MCF 10A (cell line): ENCODE data around the gene TMEM97. TPM values are rescaled to one million over a fixed set of nuclear protein-coding genes. Genes with fewer than 3 reads are reported as not detected.

ENCODE experiments used
- BruUV-seq: library from RNA; stranded (reverse); fragments of 400-500 nt; replicated peaks from 2 replicates; lab custom pipeline; 2021; lab: Mats Ljungman, UMichigan
- CTCF ChIA-PET: fragments of 300-600 bp; sonication (Branson Sonifier 250); formaldehyde crosslinking; extraction: SDS; loops from one replicate; lab custom pipeline; 2021; ENCODE audit warnings: antibody characterized with exemption, inconsistent platforms; lab: Yijun Ruan, JAX
- POLR2A ChIA-PET: fragments of 300-600, 350-650 bp; sonication (Branson Sonifier 250); formaldehyde crosslinking; extraction: SDS; loops from one replicate; lab custom pipeline; 2020; ENCODE audit warnings: antibody characterized with exemption, inconsistent platforms; lab: Yijun Ruan, JAX
- DNase-seq: peaks from one replicate; pipeline ENCODE4 v3.0.0-alpha.2; 2018; ENCODE audit not compliant: unreplicated experiment
- H3K27ac Mint-ChIP-seq: one replicate; pipeline ENCODE4 v1.8.0; 2022; ENCODE audit warnings: mild to moderate bottlenecking, low read depth, mixed read lengths; ENCODE audit not compliant: unreplicated experiment
- H3K27me3 Mint-ChIP-seq: one replicate; pipeline ENCODE4 v1.8.0; 2022; ENCODE audit warnings: mixed read lengths; ENCODE audit not compliant: insufficient read depth, unreplicated experiment
- H3K36me3 Mint-ChIP-seq: one replicate; pipeline ENCODE4 v1.8.0; 2022; ENCODE audit warnings: mild to moderate bottlenecking, moderate library complexity, mixed read lengths; ENCODE audit not compliant: insufficient read depth, unreplicated experiment
- H3K4me1 Mint-ChIP-seq: one replicate; pipeline ENCODE4 v1.8.0; 2022; ENCODE audit warnings: mixed read lengths; ENCODE audit not compliant: insufficient read depth, unreplicated experiment
- H3K4me3 Mint-ChIP-seq: one replicate; pipeline ENCODE4 v1.8.0; 2022; ENCODE audit warnings: mild to moderate bottlenecking, moderate library complexity, mixed read lengths; ENCODE audit not compliant: unreplicated experiment
- H3K9me3 Mint-ChIP-seq: one replicate; pipeline ENCODE4 v1.8.0; 2022; ENCODE audit warnings: mixed read lengths; ENCODE audit not compliant: unreplicated experiment
- intact Hi-C: fragments of 100-400 bp; cut with micrococcal nuclease; formaldehyde crosslinking; loops from 2 replicates; pipeline ENCODE4 v1.14.1; 2022
- total RNA-seq: library from RNA; stranded (reverse); gene quantifications from 2 replicates; pipeline ENCODE4 v1.2.3, GENCODE V29; 2022
- TF ChIP-seq, protein P1 (sequence below): fragments of 200-600 bp; IDR thresholded peaks from one replicate; pipeline ENCODE4 v1.8.0; 2022; ENCODE audit warnings: antibody characterized with exemption, mild to moderate bottlenecking; ENCODE audit not compliant: unreplicated experiment

The TMEM97 gene
- total RNA-seq, 1 experiment from 2014 or later: 12.1 TPM

DNA sequence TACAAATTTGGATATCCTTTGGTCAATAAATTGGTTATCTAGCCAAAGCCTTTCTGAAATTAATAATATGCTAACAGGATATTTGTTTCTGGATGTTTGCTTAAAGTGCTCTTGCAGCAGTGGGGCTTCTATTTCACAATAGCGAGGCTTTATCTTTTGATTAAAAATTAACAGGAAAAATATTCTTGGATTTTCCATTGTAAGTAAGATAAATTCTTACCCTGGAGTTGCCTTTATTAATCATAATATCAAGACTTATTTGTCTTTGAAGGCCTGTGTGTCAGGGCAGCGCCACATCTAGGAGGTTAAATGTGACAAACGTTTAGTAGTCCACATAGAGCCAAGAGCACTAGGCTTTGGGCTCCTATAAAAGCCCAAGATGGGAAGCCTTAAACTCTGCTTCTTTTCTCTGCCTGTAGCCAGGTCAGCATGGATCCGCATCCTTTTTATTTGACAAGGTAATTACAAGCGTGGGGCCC is 5.3 kb downstream of the TMEM97 start:
- TF ChIP-seq, protein P1, sequence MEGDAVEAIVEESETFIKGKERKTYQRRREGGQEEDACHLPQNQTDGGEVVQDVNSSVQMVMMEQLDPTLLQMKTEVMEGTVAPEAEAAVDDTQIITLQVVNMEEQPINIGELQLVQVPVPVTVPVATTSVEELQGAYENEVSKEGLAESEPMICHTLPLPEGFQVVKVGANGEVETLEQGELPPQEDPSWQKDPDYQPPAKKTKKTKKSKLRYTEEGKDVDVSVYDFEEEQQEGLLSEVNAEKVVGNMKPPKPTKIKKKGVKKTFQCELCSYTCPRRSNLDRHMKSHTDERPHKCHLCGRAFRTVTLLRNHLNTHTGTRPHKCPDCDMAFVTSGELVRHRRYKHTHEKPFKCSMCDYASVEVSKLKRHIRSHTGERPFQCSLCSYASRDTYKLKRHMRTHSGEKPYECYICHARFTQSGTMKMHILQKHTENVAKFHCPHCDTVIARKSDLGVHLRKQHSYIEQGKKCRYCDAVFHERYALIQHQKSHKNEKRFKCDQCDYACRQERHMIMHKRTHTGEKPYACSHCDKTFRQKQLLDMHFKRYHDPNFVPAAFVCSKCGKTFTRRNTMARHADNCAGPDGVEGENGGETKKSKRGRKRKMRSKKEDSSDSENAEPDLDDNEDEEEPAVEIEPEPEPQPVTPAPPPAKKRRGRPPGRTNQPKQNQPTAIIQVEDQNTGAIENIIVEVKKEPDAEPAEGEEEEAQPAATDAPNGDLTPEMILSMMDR: no peak
- Mint-ChIP-seq H3K27me3 (no peaks in the 10 kb centered on the region), H3K36me3 (peaks cover 34% of the 10 kb centered on the region), H3K27ac (no peak overlapping the region), H3K4me1 (peaks cover 29% of the 10 kb centered on the region), H3K9me3 (no peaks in the 10 kb centered on the region), H3K4me3 (no peak overlapping the region)
- CTCF ChIA-PET: interaction anchor here (0.7 to 0.9 kb wide), 2 partner anchors 90 to 92 kb away, joined by 3 read pairs; no protein-coding TSS in a partner anchor
- BruUV-seq: no TSS peak
- intact Hi-C loops: loop anchor here (5.0 kb wide), 1 partner anchor 87 kb away; no protein-coding TSS in a partner anchor
- DNase-seq: no peak
- POLR2A ChIA-PET: no interaction called here

DNA sequence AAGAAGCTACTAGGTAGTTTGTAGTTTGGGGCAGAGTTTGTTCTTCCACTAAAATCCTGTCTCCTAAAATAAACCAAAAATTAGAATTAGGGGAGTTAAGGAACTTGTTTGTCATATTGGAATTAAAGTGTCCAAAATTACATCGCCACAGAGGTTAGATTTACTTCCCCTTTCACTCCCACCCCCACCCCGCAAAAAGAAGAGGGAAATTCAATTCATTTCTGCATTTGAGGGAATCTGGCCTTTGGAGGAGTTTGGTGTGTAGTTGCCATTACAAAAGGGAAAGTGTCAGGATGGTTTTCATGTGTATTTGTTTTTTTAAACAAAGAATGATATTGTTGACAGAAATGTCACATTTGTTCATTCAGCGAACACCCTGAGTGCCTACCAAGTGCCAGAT is 5.8 kb downstream of the TMEM97 start:
- Mint-ChIP-seq H3K27me3 (no peaks in the 10 kb centered on the region), H3K4me3 (no peak overlapping the region), H3K27ac (no peak overlapping the region), H3K9me3 (no peaks in the 10 kb centered on the region), H3K36me3 (peaks cover 39% of the 10 kb centered on the region), H3K4me1 (peaks cover 28% of the 10 kb centered on the region)
- ChIA-PET CTCF (interaction anchor here (0.7 to 0.8 kb wide), 4 partner anchors 13 to 96 kb away, joined by 3 to 4 read pairs (median 3); no protein-coding TSS in a partner anchor), POLR2A (interaction anchor here (2.1 kb wide), 1 partner anchor 11 kb away, joined by 14 read pairs; the partner anchor contains the start of genes IFT20 and TNFAIP1)
- TF ChIP-seq, protein P1: no peak
- no TSS peak for BruUV-seq
- intact Hi-C loops: loop anchor here (5.0 kb wide), 2 partner anchors 87 to 317 kb away; no protein-coding TSS in a partner anchor
- no peak for DNase-seq

DNA sequence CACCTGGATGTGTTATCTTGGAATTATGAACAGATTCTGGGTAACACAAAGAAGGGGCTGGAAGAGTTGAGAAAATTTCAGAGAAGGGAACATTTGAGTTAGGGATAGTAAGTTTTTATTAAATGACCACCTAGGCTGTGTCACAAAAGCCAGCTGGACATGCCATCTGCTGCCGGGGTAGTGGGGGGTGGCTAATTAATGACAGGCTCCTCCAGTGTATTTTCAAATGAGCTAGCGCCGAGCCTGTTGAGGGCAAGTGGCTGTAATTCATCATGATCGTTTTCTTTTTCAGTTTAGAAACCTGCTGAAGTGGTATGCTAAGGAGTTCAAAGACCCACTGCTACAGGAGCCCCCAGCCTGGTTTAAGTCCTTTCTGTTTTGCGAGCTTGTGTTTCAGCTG is 6.2 kb downstream of the TMEM97 start:
- CTCF ChIA-PET: interaction anchor here (0.7 to 1.5 kb wide), 7 partner anchors 11 to 97 kb away, joined by 3 to 6 read pairs (median 3); partner anchors contain the start of gene TNFAIP1
- no peaks in the 10 kb centered on the region for H3K27me3 Mint-ChIP-seq
- no TSS peak for BruUV-seq
- H3K4me1 Mint-ChIP-seq: peaks cover 23% of the 10 kb centered on the region
- H3K36me3 Mint-ChIP-seq: peaks cover 40% of the 10 kb centered on the region
- no peaks in the 10 kb centered on the region for H3K9me3 Mint-ChIP-seq
- no peak overlapping the region for H3K4me3 Mint-ChIP-seq
- TF ChIP-seq, protein P1: no peak
- POLR2A ChIA-PET: interaction anchor here (1.1 to 2.1 kb wide), 2 partner anchors 10 to 86 kb away, joined by 3 to 14 read pairs; partner anchors contain the start of genes IFT20 and TNFAIP1
- no peak overlapping the region for H3K27ac Mint-ChIP-seq
- DNase-seq: no peak
- intact Hi-C loops: loop anchor here (5.0 kb wide), 1 partner anchor 318 kb away; no protein-coding TSS in a partner anchor

DNA sequence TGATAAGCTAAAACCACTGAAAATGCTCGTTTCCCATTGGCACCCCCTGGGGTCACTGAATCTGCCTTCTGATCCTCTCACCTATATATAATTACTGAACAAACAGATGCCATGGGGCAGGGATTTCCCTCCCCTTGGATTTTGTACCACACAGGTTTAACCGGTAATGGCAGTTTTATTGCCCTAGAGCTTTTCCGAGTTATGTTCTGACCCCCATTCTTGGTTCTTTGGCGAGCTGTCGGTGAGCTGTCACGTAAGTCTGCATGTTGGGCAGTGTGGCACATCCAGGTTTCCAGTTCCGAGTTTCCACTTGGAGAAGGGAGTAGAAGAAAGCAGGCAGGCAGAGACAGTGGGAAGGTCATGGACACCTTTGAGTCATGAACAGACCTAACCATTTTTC is 7.1 kb downstream of the TMEM97 start:
- CTCF ChIA-PET: interaction anchor here (0.5 to 1.5 kb wide), 5 partner anchors 10 to 98 kb away, joined by 3 to 6 read pairs (median 3); partner anchors contain the start of gene TNFAIP1
- no peaks in the 10 kb centered on the region for H3K9me3 Mint-ChIP-seq
- BruUV-seq: no TSS peak
- H3K4me3 Mint-ChIP-seq: no peak overlapping the region
- POLR2A ChIA-PET: interaction anchor here (0.6 to 2.1 kb wide), 3 partner anchors 9 to 87 kb away, joined by 3 to 14 read pairs (median 4); partner anchors contain the start of genes IFT20 and TNFAIP1
- peaks cover 50% of the 10 kb centered on the region for H3K36me3 Mint-ChIP-seq
- TF ChIP-seq, protein P1: no peak
- H3K4me1 Mint-ChIP-seq: peaks cover 14% of the 10 kb centered on the region
- intact Hi-C loops: loop anchor here (5.0 kb wide), 1 partner anchor 319 kb away; no protein-coding TSS in a partner anchor
- no peaks in the 10 kb centered on the region for H3K27me3 Mint-ChIP-seq
- H3K27ac Mint-ChIP-seq: no peak overlapping the region
- no peak for DNase-seq
